HG03521 (cell line): ENCODE data around the gene PPIL1.

ENCODE experiments used
- ATAC-seq: cut with Tn5 transposase; IDR thresholded peaks from one replicate; pipeline ENCODE4 v1.9.1; 2021; ENCODE audit warnings: mild to moderate bottlenecking, moderate library complexity; ENCODE audit not compliant: unreplicated experiment

PPIL1 gene

GRCh38 chr6:36857325-36857724 lies 17.3 kb downstream of the PPIL1 start:
- no peak for ATAC-seq

GRCh38 chr6:36856277-36856676 lies 18.3 kb downstream of the PPIL1 start:
- ATAC-seq: no peak

GRCh38 chr6:36855750-36856149 lies 18.9 kb downstream of the PPIL1 start:
- no peak for ATAC-seq

GRCh38 chr6:36853325-36853724 lies 21.3 kb downstream of the PPIL1 start:
- no peak for ATAC-seq

- no peak for ATAC-seq
These were observed 22.0 kb downstream of the PPIL1 start for GRCh38 chr6:36852481-36853147.

GRCh38 chr6:36851626-36852025 lies 23.0 kb downstream of the PPIL1 start:
- ATAC-seq: no peak

- no peak for ATAC-seq
These were observed 23.4 kb downstream of the PPIL1 start for GRCh38 chr6:36851149-36851614.

- no peak for ATAC-seq
These were observed 24.6 kb downstream of the PPIL1 start for GRCh38 chr6:36850021-36850420.

- no peak for ATAC-seq
These were observed 25.8 kb downstream of the PPIL1 start for GRCh38 chr6:36848658-36849441.

GRCh38 chr6:36847991-36848390 lies 26.6 kb downstream of the PPIL1 start:
- no peak for ATAC-seq

GRCh38 chr6:36847152-36847551 lies 27.5 kb downstream of the PPIL1 start:
- ATAC-seq: no peak

- ATAC-seq: no peak
These were observed 29.4 kb downstream of the PPIL1 start for GRCh38 chr6:36845233-36845632.

GRCh38 chr6:36844232-36845170 lies 30.1 kb downstream of the PPIL1 start:
- ATAC-seq: no peak

GRCh38 chr6:36843170-36843569 lies 31.4 kb downstream of the PPIL1 start:
- ATAC-seq: no peak

GRCh38 chr6:36841756-36842155 lies 32.8 kb downstream of the PPIL1 start:
- no peak for ATAC-seq

- ATAC-seq: no peak
These were observed 33.9 kb downstream of the PPIL1 start for GRCh38 chr6:36840432-36841403.

GRCh38 chr6:36839749-36840431 lies 34.7 kb downstream of the PPIL1 start:
- ATAC-seq: no peak

- no peak for ATAC-seq
These were observed 35.5 kb downstream of the PPIL1 start, which contains the start of gene CPNE5 for GRCh38 chr6:36838896-36839748. TSS of gene CPNE5 (minus strand) at chr6:36839444. CDS start at chr6:36839377, 67 bp downstream.
